GM12878 (cell line): ENCODE results near the gene TP63. TPM values are rescaled to one million over a fixed set of nuclear protein-coding genes. Genes with fewer than 3 reads are reported as not detected.

ENCODE experiments used
- ATAC-seq: fragments of 200-7000 bp; cut with Tn5 transposase; 3 replicates; pipeline ENCODE4 v1.9.1; 2020; ENCODE audit warnings: mild to moderate bottlenecking, moderate library complexity
- BruUV-seq: library from RNA; stranded (reverse); fragments of 400-500 nt; replicated peaks from 2 replicates; lab custom pipeline; 2021; lab: Mats Ljungman, UMichigan
- CTCF ChIA-PET: fragments of 300-600 bp; sonication (Branson Sonifier 250); formaldehyde crosslinking; extraction: SDS; loops from one replicate; lab custom pipeline; 2021; ENCODE audit warnings: inconsistent platforms; lab: Yijun Ruan, JAX
- POLR2A ChIA-PET: fragments of 350-600 bp; formaldehyde crosslinking; extraction: SDS; loops from one replicate; lab custom pipeline; 2021; ENCODE audit warnings: inconsistent platforms; lab: Charles Lee
- RAD21 ChIA-PET: fragments of 300-600 bp; sonication (Branson Sonifier 250); formaldehyde crosslinking; loops from one replicate; lab custom pipeline; 2023; ENCODE audit warnings: antibody characterized with exemption; ENCODE audit not compliant: unreplicated experiment; lab: Charles Lee
- SMC1A ChIA-PET: fragments of 300-600 bp; sonication (Branson Sonifier 250); formaldehyde crosslinking; loops from one replicate; lab custom pipeline; 2023; ENCODE audit not compliant: unreplicated experiment, uncharacterized antibody; lab: Charles Lee
- DNase-seq: peaks from one replicate; pipeline ENCODE4 v3.0.0-alpha.2; 2011; ENCODE audit warnings: low read depth, low spot score
- FAIRE-seq: peaks from 3 replicates; lab custom pipeline; 2011; peaks lifted over from hg19 to GRCh38; lab: Jason Lieb, UNC
- H2AFZ ChIP-seq: 2 replicates; pipeline ENCODE4 v1.6.0; 2011; ENCODE audit warnings: low read depth, low read length, control low read depth; ENCODE audit not compliant: control insufficient read depth
- H3K27ac ChIP-seq: 2 replicates; pipeline ENCODE4 v1.5.1; 2011; ENCODE audit warnings: control low read depth; ENCODE audit not compliant: control insufficient read depth, insufficient read depth
- H3K27me3 ChIP-seq, 2 experiments: replicated peaks in 1 of 2; 2 replicates each; pipeline versions ENCODE4 v1.6.0 to v1.6.1; 2011; ENCODE audit warnings: low read length in 1 of 2; ENCODE audit not compliant: control insufficient read depth in 2 of 2, insufficient read depth in 2 of 2
- H3K36me3 ChIP-seq, 2 experiments: 2 replicates each; pipeline ENCODE4 v1.5.1; 2011; ENCODE audit warnings: low read length in 1 of 2; ENCODE audit not compliant: control insufficient read depth in 2 of 2, insufficient read depth in 2 of 2
- H3K4me1 ChIP-seq: 2 replicates; pipeline ENCODE4 v1.6.1; 2011; ENCODE audit warnings: mild to moderate bottlenecking, low read length, moderate library complexity, mixed read lengths; ENCODE audit not compliant: control insufficient read depth, insufficient read depth
- H3K4me2 ChIP-seq: 2 replicates; pipeline ENCODE4 v1.6.0; 2011; ENCODE audit warnings: control low read depth; ENCODE audit not compliant: control insufficient read depth, insufficient read depth
- H3K4me3 ChIP-seq: fragments of 200-600 bp; sonication (generic); 2 replicates; pipeline ENCODE4 v1.5.1; 2016
- H3K79me2 ChIP-seq: 2 replicates; pipeline ENCODE4 v1.6.0; 2011; ENCODE audit warnings: low read length; ENCODE audit not compliant: control insufficient read depth, insufficient read depth
- H3K9ac ChIP-seq: 2 replicates; pipeline ENCODE4 v1.8.0; 2011; ENCODE audit warnings: low read length, control low read depth, mixed read lengths; ENCODE audit not compliant: control insufficient read depth, insufficient read depth
- H3K9me3 ChIP-seq: replicated peaks from 3 replicates; pipeline ENCODE4 v1.5.1; 2011; ENCODE audit warnings: mild to moderate bottlenecking, low read length; ENCODE audit not compliant: control insufficient read depth, insufficient read depth
- H4K20me1 ChIP-seq: 2 replicates; pipeline ENCODE4 v1.6.0; 2011; ENCODE audit not compliant: control insufficient read depth, insufficient read depth
- BRCA1 ChIP-seq: IDR thresholded peaks from 2 replicates; pipeline ENCODE4 v1.6.1; 2011; ENCODE audit warnings: low read depth, low read length, improper control_type of control experiment
- DPF2 ChIP-seq: fragments of 450-650 bp; IDR thresholded peaks from 2 replicates; pipeline ENCODE4 v1.6.1; 2017; ENCODE audit warnings: mild to moderate bottlenecking
- ESRRA ChIP-seq: IDR thresholded peaks from 2 replicates; pipeline ENCODE4 v1.6.1; 2012; ENCODE audit warnings: mild to moderate bottlenecking, low read length, improper control_type of control experiment
- FOXK2 ChIP-seq: fragments of 450-650 bp; IDR thresholded peaks from 2 replicates; pipeline ENCODE4 v1.6.1; 2017; ENCODE audit warnings: mild to moderate bottlenecking, moderate library complexity
- NBN ChIP-seq: fragments of 450-650 bp; IDR thresholded peaks from 2 replicates; pipeline ENCODE4 v1.6.1; 2016
- NR2C1 ChIP-seq: fragments of 450-650 bp; IDR thresholded peaks from 2 replicates; pipeline ENCODE4 v1.6.1; 2017; ENCODE audit warnings: antibody characterized with exemption, mild to moderate bottlenecking, moderate library complexity
- PML ChIP-seq: IDR thresholded peaks from 2 replicates; pipeline ENCODE4 v1.6.1; 2012; ENCODE audit warnings: low read length, inconsistent platforms
- RAD51 ChIP-seq: fragments of 450-650 bp; IDR thresholded peaks from 2 replicates; pipeline ENCODE4 v1.6.1; 2016; ENCODE audit warnings: moderate library complexity, mild to moderate bottlenecking, inconsistent platforms
- TCF12 ChIP-seq: IDR thresholded peaks from 2 replicates; pipeline ENCODE4 v1.6.1; 2011; ENCODE audit warnings: low read depth, mild to moderate bottlenecking, low read length
- TCF3 ChIP-seq: IDR thresholded peaks from 2 replicates; pipeline ENCODE4 v1.6.1; 2012; ENCODE audit warnings: low read depth, mild to moderate bottlenecking, low read length, borderline replicate concordance; ENCODE audit not compliant: insufficient read depth
- ZNF687 ChIP-seq: fragments of 450-650 bp; IDR thresholded peaks from 2 replicates; pipeline ENCODE4 v1.6.1; 2017; ENCODE audit warnings: mild to moderate bottlenecking, moderate library complexity
- WGBS: methylation state at CpG from one replicate; pipeline ENCODE4 v1.1.6; 2016; ENCODE audit warnings: low lambda C conversion rate; ENCODE audit not compliant: insufficient replicate concordance, insufficient coverage; ENCODE audit errors: missing lambda C conversion rate; 5-methylcytosine and 5-hydroxymethylcytosine counted together
- in situ Hi-C: fragments of 300-500 bp; cut with MboI; formaldehyde crosslinking; loops from 9 replicates; pipeline ENCODE4 v1.14.3; 2018; ENCODE audit warnings: mixed read lengths
- intact Hi-C: fragments of 100-400 bp; cut with micrococcal nuclease; formaldehyde crosslinking; loops from one replicate; pipeline ENCODE4 v1.14.2; 2022; ENCODE audit not compliant: unreplicated experiment
- polyA plus RNA-seq, 11 experiments: library from polyadenylated mRNA; depleted of rRNA in 4 of 11; unstranded in 6 of 11; stranded (reverse) in 5 of 11; fragments of >200 nt; fragmentation: Nextera tagmentation in 4 of 11; fragmentation: Illumina TruSeq in 1 of 11; extraction: Ambion mirVana in 4 of 11; extraction: Trizol in 1 of 11; gene quantifications; 1 replicate in 1 of 11; 2 replicates in 10 of 11; pipeline versions ENCODE4 v1.2.1 to v1.2.3, GENCODE V29; 2011 to 2016; ENCODE audit warnings: inconsistent platforms in 2 of 11, missing spikeins in 2 of 11, low read depth in 1 of 11
- total RNA-seq, 4 experiments: library from RNA; depleted of rRNA in 3 of 4; stranded (reverse); fragments of >200 nt in 3 of 4; fragmentation: Illumina TruSeq in 1 of 4; extraction: Trizol in 1 of 4; gene quantifications; 2 replicates each; pipeline versions ENCODE4 v1.2.1 to v1.2.3, GENCODE V29; 2013 to 2021

TP63 gene
- total and polyA plus RNA-seq, 10 of the 15 experiments (the other 5 are each of a cell fraction or from before 2014, with no cell fraction given) = 1.4 to 10.8 (median 6.2) TPM

DNA sequence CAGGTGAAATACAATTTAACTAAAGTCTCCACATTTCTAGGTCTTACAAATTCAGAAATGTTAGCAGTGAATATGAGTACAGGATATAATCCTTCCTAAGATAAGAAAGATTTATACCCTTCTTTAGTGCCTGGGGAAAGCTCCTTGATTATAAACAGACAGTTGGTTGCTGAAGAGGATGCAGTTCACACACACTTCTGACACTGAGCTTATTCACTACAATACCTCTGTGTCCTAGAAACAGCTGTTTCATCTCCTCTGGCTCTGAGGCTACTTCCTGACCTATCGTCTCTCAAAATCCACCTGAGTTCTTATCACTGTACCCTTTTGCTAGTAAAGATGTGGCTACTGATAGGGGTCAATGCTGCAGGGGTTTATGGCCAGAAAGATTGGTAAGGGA is 57.1 kb downstream of the TP63 start:
- intact Hi-C loops = loop anchor here (5.0 kb wide), 1 partner anchor 259 kb away; no protein-coding TSS in a partner anchor
- POLR2A ChIA-PET = interaction anchor here (1.0 kb wide), 1 partner anchor 69 kb away, joined by 3 read pairs; no protein-coding TSS in a partner anchor
- no peaks in the 10 kb centered on the region for H4K20me1 ChIP-seq
- no peak overlapping the region for H3K9ac ChIP-seq
- RAD21 ChIA-PET = interaction anchor here (0.6 to 1.3 kb wide), 3 partner anchors 29 to 260 kb away, joined by 3 to 6 read pairs (median 4); no protein-coding TSS in a partner anchor
- H3K27ac ChIP-seq = no peak overlapping the region
- peak; percentile 52 for ATAC-seq
- TF ChIP-seq DPF2 = no peak
- TF ChIP-seq FOXK2 = no peak
- TF ChIP-seq TCF12 = 0 out of 2 replicates have a peak, but pooled peaks have one; percentile 16
- 0 out of 2 replicates have a peak, but pooled peaks have one; percentile 38 for TF ChIP-seq TCF3
- no peak for TF ChIP-seq NBN
- TF ChIP-seq, all 136 proteins: peak for 2
- H3K36me3 ChIP-seq = no peaks in the 10 kb centered on the region
- H3K4me2 ChIP-seq = no peak overlapping the region
- CTCF ChIA-PET = interaction anchor here (0.6 to 3.7 kb wide), 5 partner anchors 11 to 267 kb away, joined by 3 to 19 read pairs (median 13); no protein-coding TSS in a partner anchor
- H3K4me1 ChIP-seq = no peaks in the 10 kb centered on the region
- no peaks in the 10 kb centered on the region for H3K9me3 ChIP-seq
- 0% methylated on average over 1 of the region's 1 CpG for WGBS
- no peaks in the 10 kb centered on the region for H3K79me2 ChIP-seq
- in situ Hi-C loops = no loop called here
- SMC1A ChIA-PET = interaction anchor here (0.7 to 2.4 kb wide), 10 partner anchors 9 to 255 kb away, joined by 3 to 17 read pairs (median 5); no protein-coding TSS in a partner anchor
- H3K4me3 ChIP-seq = no peak overlapping the region
- BruUV-seq = no TSS peak
- DNase-seq (no peak), FAIRE-seq (no peak)
- H3K27me3 ChIP-seq = no peaks in the 10 kb centered on the region
- H2AFZ ChIP-seq = no peak overlapping the region; the same call in 1 of the 2 replicates

- ChIA-PET RAD21 (interaction anchor here (1.4 kb wide), 1 partner anchor 261 kb away, joined by 3 read pairs; no protein-coding TSS in a partner anchor), SMC1A (interaction anchor here (1.0 to 1.7 kb wide), 4 partner anchors 11 to 83 kb away, joined by 3 to 7 read pairs (median 4); no protein-coding TSS in a partner anchor), CTCF (interaction anchor here (1.0 to 3.4 kb wide), 2 partner anchors 10 to 257 kb away, joined by 3 to 19 read pairs; no protein-coding TSS in a partner anchor), POLR2A (no interaction called here)
- Histone ChIP-seq H4K20me1 (no peaks in the 10 kb centered on the region), H3K4me1 (no peaks in the 10 kb centered on the region), H3K9me3 (no peaks in the 10 kb centered on the region), H3K36me3 (no peaks in the 10 kb centered on the region), H3K4me3 (no peak overlapping the region), H3K27ac (no peak overlapping the region), H3K27me3 (no peaks in the 10 kb centered on the region), H3K4me2 (no peak overlapping the region), H3K9ac (no peak overlapping the region), H2AFZ (no peak overlapping the region), H3K79me2 (no peaks in the 10 kb centered on the region)
- in situ Hi-C loops (no loop called here), intact Hi-C loops (loop anchor here (5.0 kb wide), 1 partner anchor 258 kb away; no protein-coding TSS in a partner anchor)
- FAIRE-seq = no peak
- no peak for DNase-seq
- no TSS peak for BruUV-seq
- no peak for ATAC-seq
- no peak for TF ChIP-seq ZNF687
- TF ChIP-seq NR2C1 = no peak
- no peak for TF ChIP-seq BRCA1
- TF ChIP-seq PML = no peak
- no peak for TF ChIP-seq RAD51
- TF ChIP-seq ESRRA = no peak
These were observed 58.4 kb downstream of the TP63 start for GRCh38 chr3:189689625-189690024.
